Jurkat, Clone E6-1 (cell line): ENCODE results near the gene OR4D10. TPM values are rescaled to one million over a fixed set of nuclear protein-coding genes. Genes with fewer than 3 reads are reported as not detected.
"Not testable (repeated sequence)": the region's sequence is repeated elsewhere in the genome, so short reads cannot be mapped to it uniquely, and the experiment has no call there.

Experiments
- DNase-seq: peaks from one replicate; pipeline ENCODE4 v3.0.0-alpha.2; 2011; ENCODE audit warnings: low read depth, low spot score
- H3K4me3 ChIP-seq: 2 replicates; pipeline ENCODE4 v1.5.1; 2011; ENCODE audit warnings: mild to moderate bottlenecking, low read length, control low read depth, moderate library complexity
- polyA plus RNA-seq: library from polyadenylated mRNA; unstranded; fragments of >200 nt; gene quantifications from one replicate; pipeline ENCODE4 v1.2.1, GENCODE V29; 2012; ENCODE audit warnings: missing spikeins; ENCODE audit not compliant: insufficient read length, insufficient read depth

The OR4D10 gene
- polyA plus RNA-seq: not detected

DNA sequence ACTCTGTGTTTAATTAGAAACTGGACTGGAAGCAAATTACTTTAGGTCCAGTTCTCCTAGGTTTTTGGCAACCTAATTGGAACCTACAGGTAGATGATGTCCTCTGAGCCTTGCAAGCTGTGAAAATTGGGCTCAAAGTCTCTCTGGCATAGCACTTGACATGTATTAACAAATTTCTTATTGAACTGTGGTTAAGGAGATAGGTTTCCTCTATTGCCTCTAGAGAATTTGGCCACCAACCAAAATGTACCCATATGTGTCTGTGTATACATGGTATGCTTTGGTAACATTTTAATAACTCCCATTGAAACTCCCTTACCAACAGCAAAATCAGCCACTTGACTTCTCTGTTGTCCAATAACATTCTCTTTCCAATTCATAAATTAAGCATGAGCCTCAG lies at the start of gene OR4D10:
Gene OR4D10, plus strand, starts transcription at position 301 of the 400 bp plus-strand sequence. CDS start 4,115 bp downstream, outside the sequence.
- no peak within 1 kb of the TSS for H3K4me3 ChIP-seq
- no peak for DNase-seq

DNA sequence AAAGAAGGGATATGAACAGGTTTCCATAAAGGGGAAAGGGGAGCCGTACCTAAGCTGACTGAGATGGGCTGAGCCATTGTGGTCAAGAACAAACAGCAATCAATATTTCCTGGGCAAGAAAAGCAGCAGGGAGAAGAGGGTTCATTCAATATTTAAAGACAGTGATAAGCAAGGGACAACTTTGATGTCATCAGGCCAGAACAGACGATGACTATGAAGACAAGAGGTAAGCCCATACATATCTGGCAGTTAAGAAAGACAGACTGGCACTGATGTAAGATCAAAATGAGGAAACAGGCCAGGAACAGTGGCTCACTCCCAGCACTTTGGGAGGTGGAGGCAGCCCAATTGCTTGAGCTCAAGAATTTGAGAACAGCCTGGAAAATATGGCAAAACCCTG lies 49.3 kb upstream of the OR4D10 start:
- DNase-seq: no peak
- H3K4me3 ChIP-seq: no peak overlapping the region

DNA sequence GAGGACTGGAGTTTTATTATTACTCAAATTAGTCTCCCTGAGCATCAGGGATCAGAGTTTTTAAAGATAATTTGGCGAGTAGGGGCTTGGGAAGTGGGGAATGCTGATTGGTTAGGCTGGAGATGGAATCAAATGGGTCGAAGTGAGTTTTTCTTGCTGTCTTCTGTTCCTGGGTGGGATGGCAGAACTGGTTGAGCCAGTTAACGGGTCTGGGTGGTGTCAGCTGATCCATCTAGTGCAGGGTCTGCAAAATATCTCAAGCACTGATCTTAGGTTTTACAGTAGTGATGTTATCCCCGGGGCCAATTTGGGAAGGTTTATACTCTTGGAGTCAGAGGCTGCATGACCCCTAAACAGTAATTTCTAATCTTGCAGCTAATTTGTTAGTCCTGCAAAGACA lies 48.0 kb upstream of the OR4D10 start:
- DNase-seq: no peak
- no peak overlapping the region for H3K4me3 ChIP-seq

DNA sequence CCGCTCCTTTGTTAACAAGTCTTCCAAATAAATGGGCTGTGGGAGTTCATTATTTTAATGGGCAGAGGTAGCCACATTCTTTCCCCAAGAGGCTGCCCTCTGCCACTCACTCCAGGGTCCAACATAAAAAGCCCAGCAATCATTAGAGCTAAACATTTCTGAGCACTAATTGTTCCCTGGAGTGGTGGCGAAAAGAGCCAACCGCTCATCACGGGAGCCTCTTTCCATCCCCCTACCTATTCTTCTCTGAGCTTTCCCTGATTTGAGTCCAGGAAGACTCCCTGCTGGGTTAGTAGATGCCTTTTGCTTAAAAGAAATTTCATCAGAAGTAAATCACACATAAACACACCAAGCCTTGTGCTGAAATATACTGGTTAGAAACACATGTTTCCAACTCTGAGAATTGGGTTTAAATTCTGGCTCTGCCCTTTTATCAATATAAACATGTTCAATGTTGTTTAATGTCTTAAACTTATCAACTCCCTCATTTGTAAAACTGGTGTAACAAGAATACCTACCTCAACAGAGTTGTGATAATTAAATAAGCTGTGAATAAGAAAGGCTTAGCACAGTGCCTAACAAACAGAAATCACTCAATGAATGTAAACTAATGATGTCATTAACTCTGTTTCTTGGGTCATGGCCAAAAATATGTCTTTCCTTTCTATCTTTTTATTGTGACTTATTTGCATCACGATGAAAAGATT lies 46.6 kb upstream of the OR4D10 start, which contains the start of gene OR5A2:
Gene OR5A2, minus strand, starts transcription at position 53 of the 707 bp plus-strand sequence. CDS start 3,460 bp downstream, outside the sequence.
- DNase-seq: no peak

DNA sequence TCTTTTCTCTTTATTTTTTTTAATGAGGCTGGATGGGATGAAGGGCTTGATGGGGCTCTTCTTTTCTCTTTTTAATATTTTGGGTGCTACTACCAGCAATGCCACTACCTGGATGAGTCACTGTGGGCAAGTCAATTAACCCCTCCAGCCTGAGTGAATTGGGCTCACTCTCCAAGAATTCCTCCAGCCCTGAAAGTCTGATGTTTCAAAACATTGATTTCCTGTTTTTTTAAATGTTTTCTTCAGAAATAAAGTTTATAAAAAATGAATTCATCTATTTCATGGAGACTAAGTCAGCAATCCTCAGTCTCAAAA lies 46.1 kb upstream of the OR4D10 start:
- DNase-seq: no peak
- H3K4me3 ChIP-seq: no peak overlapping the region

More for the DNA sequence above, 46.6 kb upstream of the OR4D10 start, which contains the start of gene OR5A2:
- H3K4me3 ChIP-seq: no peak within 1 kb of the TSS

DNA sequence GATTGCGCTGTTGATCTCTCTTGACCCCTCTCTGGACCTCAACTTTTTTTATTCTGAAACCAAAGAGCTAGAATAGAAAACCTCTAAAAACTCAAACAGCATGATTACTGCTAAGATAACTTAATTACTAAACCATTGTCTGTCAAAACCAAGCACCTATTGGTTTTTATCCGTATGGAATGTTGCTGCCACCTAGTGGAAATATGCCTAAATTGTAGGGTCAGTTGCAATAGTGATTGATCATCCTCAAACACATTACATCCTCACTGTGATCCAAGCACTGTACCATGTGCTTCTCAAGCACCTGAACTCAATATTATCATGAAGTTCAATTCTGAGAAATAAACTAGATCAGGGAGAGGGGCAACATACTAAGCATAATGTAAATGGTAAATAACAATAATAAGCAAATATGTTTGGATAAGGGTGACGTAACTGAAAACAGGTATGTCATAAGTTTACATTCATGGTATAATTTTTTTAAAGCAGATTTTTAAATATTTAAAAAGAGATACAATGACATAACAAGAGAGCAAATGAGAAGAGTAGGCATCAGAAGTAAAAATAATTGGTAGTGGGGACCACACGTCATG lies 43.1 kb upstream of the OR4D10 start:
- H3K4me3 ChIP-seq: no peak overlapping the region
- peak; percentile 63 for DNase-seq

DNA sequence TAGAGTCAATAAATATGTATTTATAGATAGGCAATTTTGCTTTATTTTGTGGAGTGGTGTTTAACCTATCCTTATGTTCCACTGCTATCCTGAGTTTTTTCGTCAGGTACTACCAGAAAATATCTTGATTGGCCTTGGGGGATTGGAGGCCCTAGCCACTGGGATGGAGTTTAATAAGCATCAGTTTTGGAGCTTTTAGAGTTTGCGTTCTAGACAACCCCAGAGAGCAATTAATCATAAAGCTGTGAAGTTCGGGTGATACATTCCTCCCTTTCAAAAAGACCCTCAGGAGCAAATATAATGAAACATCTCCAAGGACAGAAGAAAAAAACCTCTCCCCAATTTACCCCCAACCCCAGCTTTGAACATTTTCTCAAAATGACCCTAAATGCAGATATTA lies 36.9 kb upstream of the OR4D10 start, which contains the start of gene OR5A1:
Gene OR5A1, plus strand, starts transcription at position 301 of the 400 bp plus-strand sequence. CDS start 6,700 bp downstream, outside the sequence.
- no peak for DNase-seq
- H3K4me3 ChIP-seq: no peak within 1 kb of the TSS

DNA sequence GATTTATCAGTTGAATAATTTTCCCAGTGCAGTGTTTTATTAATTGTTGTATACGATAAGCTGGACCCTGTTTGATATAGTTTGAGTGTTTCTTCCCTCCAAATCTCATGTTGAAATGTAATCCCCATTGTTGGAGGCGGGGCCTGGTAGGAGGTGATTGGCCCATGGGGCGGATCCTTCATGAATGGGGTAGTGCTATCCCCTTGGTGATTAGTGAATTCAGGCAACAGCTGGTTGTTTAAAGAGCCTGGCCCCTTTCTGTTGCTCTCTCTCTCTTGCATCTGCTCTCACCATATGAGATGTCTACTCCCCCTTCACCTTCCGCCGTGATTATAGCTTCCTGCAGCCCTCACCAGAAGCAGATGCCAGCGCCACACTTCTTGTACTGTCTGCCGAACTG lies 35.3 kb upstream of the OR4D10 start:
- no peak for DNase-seq

DNA sequence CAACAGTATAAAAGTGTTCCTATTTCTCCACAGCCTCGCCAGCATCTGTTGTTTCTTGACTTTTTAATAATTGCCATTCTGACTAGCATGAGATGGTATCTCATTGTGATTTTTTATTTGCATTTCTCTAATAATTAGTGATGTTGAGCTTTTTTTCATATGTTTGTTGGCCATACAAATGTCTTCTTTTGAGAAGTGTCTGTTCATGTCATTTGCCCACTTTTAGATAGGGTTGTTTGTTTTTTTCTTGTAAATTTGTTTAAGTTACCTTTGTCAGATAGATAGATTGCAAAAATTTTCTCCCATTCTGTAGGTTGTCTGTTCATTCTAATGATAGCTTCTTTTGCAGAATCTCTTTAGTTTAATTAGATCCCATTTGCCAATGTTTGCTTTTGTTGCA lies 27.5 kb upstream of the OR4D10 start:
- DNase-seq, H3K4me3 ChIP-seq: not testable (repeated sequence)

More for the DNA sequence above, 35.3 kb upstream of the OR4D10 start:
- no peak overlapping the region for H3K4me3 ChIP-seq

DNA sequence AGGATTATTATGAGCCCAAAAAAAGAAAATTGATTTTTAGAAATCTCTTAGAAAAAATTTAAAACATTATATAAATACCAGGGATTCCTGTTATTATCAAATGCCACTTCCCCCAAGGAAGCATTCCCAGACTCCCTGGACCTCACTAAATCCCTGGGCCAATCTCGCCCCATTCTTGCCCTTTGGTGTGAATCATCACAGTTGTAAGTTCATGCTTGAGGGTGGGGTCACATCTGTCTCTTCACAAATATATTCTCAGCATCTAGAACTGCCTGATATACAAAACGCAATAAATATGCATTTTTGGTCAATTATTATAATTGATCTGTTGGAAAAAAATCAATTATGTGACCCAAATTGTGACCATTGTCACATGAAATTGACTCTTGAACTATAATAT lies 24.6 kb upstream of the OR4D10 start:
- no peak for DNase-seq
- H3K4me3 ChIP-seq: no peak overlapping the region

DNA sequence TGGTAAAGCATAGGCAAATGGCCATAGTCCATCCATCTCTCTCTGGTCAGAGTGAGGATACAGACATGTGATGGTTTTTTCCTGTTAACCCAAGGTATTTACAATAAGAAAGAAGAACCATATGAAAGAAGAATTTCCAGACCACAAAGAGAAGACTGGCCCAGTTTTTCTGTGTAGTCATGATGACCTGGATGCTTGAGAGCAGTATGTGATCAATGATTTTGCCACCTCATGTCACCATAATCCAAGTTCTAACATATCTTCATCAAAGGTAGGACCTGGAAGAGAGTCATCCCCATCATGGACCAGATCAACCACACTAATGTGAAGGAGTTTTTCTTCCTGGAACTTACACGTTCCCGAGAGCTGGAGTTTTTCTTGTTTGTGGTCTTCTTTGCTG lies 16.5 kb upstream of the OR4D10 start, which contains the start of gene OR4D6:
Gene OR4D6, plus strand, starts transcription at position 301 of the 400 bp plus-strand sequence. Its CDS starts 0 bp downstream, at position 301.
- DNase-seq: no peak
- H3K4me3 ChIP-seq: no peak within 1 kb of the TSS

DNA sequence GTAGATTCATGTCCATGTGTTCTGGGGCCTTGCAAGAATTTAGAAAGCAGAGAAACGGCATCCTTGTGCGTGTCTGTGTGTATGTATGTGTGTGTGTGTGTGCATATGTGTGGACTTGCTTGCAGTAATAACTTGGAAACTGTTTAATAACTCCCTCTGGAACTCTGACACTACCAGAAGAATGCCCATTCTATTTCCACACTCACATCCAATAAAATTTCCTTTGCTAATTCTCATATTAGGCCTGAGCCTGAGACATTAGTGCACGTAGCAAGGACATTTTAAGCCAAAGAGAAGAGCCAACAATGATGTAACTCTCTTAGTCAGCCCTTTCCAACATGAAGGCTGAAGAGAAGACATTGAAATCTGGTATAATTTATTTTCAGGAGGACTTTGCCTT lies 13.2 kb upstream of the OR4D10 start:
- no peak overlapping the region for H3K4me3 ChIP-seq
- no peak for DNase-seq

DNA sequence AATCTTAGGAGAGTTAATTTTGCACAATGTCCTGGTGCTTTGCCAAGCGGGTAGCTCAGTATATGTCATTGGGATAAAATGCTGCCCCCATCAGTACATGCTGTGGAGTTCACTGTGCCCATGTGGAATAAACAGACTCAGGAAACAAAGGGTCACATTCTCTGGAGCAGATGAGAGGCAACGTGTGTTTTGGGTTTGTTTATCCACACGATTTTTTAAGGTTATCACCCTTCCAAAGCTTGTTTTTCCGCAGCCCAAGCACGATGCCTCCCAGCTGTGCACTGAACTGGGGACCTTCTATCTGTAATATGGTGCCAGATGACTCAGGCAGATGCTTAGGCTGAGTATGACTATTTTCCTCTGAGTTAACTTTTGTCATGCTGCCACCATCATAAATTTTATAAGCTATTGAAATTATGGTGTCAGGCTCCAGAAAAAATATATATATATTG lies 9.9 kb upstream of the OR4D10 start:
- no peak for DNase-seq

DNA sequence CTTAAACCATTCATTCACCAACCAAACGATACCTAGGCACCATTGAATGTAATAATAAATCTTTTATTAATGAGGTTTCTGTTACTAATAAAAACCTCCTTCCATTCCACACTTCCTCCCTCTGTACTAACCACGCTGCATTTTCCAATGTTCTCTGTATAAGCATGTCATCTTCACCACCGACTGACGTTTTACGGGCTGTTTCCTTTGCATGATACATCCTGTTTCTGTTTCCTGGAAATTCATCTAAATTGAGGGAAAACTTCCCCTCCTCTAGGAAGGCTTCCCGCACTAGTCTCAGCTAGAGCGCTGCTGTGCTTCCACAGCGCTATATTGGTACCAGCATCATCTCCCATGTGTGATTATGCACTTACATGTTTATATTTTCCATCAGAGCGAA lies 2.1 kb downstream of the OR4D10 start:
- DNase-seq: no peak
- H3K4me3 ChIP-seq: no peak overlapping the region

More for the DNA sequence above, 9.9 kb upstream of the OR4D10 start:
- H3K4me3 ChIP-seq: no peak overlapping the region

DNA sequence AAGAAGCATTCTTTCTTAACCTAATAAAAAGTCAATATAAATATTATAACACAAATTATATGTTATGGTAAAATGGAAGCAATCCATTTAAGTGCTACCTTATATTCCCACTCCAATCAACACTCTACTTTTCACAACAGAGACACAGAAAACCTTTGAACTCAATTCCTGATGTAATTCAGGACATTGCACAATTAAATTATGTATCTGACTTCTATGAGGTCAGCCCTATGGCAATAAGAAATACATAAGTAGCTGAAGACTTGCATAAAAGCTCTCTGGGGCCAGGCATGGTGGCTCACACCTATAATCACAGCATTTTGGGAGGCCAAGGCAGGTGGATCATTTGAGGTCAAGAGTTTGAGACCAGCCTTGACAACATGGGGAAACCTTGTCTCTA lies 6.8 kb downstream of the OR4D10 start:
- no peak overlapping the region for H3K4me3 ChIP-seq
- no peak for DNase-seq

DNA sequence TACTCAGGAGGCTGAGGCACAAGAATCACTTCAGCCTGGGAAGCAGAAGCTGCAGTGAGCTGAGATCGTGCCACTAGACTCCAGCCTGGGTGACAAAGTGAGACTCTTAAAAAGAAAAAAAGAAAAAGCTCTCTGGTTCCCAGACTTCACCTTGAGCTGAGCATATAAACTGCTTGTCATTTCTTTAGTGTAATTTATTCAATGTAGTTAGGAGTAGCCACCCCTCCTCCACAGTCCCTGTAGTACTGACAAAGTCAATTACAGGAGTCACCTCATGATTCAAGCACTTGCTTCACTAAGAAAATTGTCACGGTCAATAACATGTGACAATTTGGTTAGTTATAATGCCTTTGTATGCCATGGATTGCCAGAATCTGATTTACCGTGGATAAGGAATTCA lies 7.2 kb downstream of the OR4D10 start:
- DNase-seq: no peak
- H3K4me3 ChIP-seq: no peak overlapping the region

DNA sequence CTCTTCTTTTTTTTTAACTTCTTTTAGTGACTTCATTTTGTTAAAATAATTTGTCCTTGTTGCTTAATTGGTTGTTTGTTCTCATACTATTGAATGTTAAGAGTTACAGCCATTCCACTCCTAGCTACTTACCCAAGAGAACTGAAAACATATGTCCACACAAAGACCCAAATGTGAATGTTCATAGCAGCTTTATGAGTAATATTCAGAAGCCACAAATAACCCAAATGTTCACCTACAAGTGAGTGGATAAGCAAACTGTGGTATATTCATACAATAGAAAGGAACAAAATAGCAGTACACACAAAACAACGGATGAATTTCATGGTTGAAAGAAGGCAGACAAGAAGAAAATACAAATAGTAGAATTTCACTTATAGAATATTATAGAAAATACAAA lies 28.8 kb downstream of the OR4D10 start:
- no peak for DNase-seq
- no peak overlapping the region for H3K4me3 ChIP-seq

DNA sequence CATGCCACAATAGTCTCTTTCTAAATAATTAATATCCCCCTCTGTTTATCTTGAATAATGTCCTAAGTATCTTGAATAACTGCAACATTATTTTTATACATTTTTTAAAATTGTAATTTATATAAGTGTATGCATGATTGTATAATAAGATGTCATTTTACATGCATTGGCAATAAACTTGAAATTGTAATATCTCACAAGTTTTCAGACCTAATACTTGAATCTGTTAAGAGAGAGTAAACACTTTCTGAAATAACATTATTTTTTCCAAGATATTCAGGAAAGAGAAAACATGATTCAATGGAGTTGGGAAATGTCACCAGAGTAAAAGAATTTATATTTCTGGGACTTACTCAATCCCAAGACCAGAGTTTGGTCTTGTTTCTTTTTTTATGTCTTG lies 30.2 kb downstream of the OR4D10 start, which contains the start of gene OR4D11:
Gene OR4D11, plus strand, starts transcription at position 301 of the 400 bp plus-strand sequence. Its CDS starts 0 bp downstream, at position 301.
- no peak within 1 kb of the TSS for H3K4me3 ChIP-seq
- no peak for DNase-seq

DNA sequence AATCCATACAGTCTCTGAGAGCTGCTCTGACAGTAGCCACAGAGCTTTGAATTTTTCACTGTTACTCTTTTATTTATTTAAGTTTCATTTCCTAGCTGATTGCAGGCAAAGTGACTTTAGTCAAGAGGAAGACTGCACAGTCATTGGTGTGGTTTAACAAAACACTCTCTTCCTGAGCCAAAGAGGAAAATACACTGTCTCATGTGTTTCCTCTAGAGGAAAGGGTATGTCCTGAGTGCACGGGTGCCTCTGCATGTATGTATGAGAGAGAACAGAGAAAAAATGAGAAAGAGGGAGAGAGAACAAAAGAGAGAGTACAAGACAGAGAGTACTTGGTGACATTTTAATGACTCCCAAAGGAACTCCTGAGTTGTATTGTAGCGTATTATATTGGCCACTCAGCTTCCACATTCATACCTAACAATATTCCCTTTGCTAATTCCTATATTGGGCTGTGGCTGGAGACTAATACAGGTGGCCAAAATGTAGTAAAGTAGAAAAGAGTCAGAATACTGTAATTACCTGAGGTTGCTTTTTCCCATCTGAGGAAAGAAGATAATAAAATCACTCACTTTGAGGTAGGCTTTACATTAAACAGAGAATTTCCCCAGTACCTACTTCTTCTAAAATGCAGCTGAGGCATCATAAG lies 38.0 kb downstream of the OR4D10 start, which contains the start of gene OR4D9:
Gene OR4D9, plus strand, starts transcription at position 599 of the 649 bp plus-strand sequence. CDS start 3,374 bp downstream, outside the sequence.
- peak; percentile 78 for DNase-seq
- H3K4me3 ChIP-seq: no peak within 1 kb of the TSS

DNA sequence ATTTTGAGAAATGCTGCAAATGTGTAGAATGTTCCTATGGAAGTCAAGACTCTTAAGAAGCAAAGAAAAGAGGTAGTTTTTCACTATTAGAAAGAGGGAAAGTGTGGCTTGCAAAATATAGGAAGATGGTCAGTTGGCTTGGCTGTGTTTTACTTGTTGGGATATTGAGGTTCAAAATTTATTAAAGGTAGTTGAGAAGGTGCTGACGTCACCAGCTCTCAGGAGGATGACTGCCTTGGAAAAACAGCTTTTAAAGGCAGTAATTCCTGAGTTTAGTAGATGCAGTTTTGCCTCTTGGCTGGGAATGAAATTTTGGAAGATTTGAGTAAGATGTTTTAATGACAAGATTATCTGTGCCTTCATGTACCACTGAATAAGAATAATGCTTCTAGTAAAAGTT lies 38.6 kb downstream of the OR4D10 start:
- no peak overlapping the region for H3K4me3 ChIP-seq
- no peak for DNase-seq
